Ascending aorta (tissue), 2 donors: ENCODE results near the gene AP1B1. TPM values are rescaled to one million over a fixed set of nuclear protein-coding genes. Genes with fewer than 3 reads are reported as not detected.

Experiments
- DNase-seq, 2 donors: peaks; one replicate each; pipeline ENCODE4 v3.0.0-alpha.2; 2019; ENCODE audit warnings: low spot score in 2 of 2
- H3K27ac ChIP-seq, 2 donors: fragments of 200-600 bp; sonication (generic); one replicate each; pipeline ENCODE4 v1.5.1; 2016 to 2017; ENCODE audit warnings: mild to moderate bottlenecking in 1 of 2
- H3K27me3 ChIP-seq: fragments of 200-600 bp; sonication (generic); one replicate; pipeline ENCODE4 v1.5.1; 2017
- H3K36me3 ChIP-seq, 2 donors: fragments of 200-600 bp; sonication (generic); one replicate each; pipeline ENCODE4 v1.5.1; 2016
- H3K4me1 ChIP-seq, 2 donors: fragments of 200-600 bp; sonication (generic); one replicate each; pipeline ENCODE4 v1.5.1; 2016 to 2017; ENCODE audit warnings: mild to moderate bottlenecking in 1 of 2
- H3K4me3 ChIP-seq, 2 donors: fragments of 200-600 bp; sonication (generic); one replicate each; pipeline ENCODE4 v1.5.1; 2016 to 2017; ENCODE audit warnings: mild to moderate bottlenecking in 1 of 2
- H3K9me3 ChIP-seq, 2 donors: fragments of 200-600 bp; sonication (generic); one replicate each; pipeline ENCODE4 v1.5.1; 2016
- intact Hi-C: fragments of 100-400 bp; cut with DNase I; formaldehyde crosslinking; loops from one replicate; pipeline ENCODE4 v1.15.1; 2023
- total RNA-seq: library from RNA; depleted of rRNA; stranded (reverse); fragments of >200 nt; gene quantifications from one replicate; pipeline ENCODE4 v1.1.0, GENCODE V29; 2016
- TF ChIP-seq, protein P1 (sequence below), 3 experiments: fragments of 200-600 bp in 2 of 3; fragments of 450-650 bp in 1 of 3; sonication (generic) in 2 of 3; IDR thresholded peaks; one replicate each; pipeline ENCODE4 v1.5.1; 2016 to 2019; ENCODE audit warnings: antibody characterized with exemption in 3 of 3, mild to moderate bottlenecking in 1 of 3, moderate library complexity in 1 of 3

The AP1B1 gene
- total RNA-seq, 1 donor from 2014 or later = 86.4 TPM

DNA sequence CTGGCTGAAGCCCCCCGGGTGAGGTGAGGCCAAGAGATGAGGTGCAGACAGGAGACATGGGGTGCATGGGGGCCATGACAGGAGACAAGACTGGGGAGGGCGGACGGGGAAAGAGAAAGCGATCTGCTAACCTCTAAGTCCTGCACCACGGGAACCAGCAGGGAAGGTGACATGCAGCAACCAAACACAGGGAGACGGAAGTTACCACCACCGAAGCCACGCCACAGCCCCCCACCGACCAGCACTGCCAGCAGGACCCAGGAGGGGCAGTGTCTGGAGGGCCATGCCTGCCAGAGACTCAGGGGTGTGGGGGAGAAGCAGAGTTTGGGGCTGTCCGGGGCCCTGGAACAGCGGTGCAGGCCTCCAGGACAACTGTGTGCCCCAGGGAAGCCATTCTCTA is 58.8 kb downstream of the AP1B1 start:
- H3K4me1 ChIP-seq = no peaks in the 10 kb centered on the region
- H3K27ac ChIP-seq = no peak overlapping the region
- intact Hi-C loops = no loop called here
- no peak for DNase-seq
- H3K9me3 ChIP-seq = no peaks in the 10 kb centered on the region
- TF ChIP-seq, protein P1, sequence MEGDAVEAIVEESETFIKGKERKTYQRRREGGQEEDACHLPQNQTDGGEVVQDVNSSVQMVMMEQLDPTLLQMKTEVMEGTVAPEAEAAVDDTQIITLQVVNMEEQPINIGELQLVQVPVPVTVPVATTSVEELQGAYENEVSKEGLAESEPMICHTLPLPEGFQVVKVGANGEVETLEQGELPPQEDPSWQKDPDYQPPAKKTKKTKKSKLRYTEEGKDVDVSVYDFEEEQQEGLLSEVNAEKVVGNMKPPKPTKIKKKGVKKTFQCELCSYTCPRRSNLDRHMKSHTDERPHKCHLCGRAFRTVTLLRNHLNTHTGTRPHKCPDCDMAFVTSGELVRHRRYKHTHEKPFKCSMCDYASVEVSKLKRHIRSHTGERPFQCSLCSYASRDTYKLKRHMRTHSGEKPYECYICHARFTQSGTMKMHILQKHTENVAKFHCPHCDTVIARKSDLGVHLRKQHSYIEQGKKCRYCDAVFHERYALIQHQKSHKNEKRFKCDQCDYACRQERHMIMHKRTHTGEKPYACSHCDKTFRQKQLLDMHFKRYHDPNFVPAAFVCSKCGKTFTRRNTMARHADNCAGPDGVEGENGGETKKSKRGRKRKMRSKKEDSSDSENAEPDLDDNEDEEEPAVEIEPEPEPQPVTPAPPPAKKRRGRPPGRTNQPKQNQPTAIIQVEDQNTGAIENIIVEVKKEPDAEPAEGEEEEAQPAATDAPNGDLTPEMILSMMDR (IDR thresholded peaks at IDR 0.05) = no peak
- no peaks in the 10 kb centered on the region for H3K27me3 ChIP-seq
- H3K4me3 ChIP-seq = no peak overlapping the region
- peaks cover 43 to 74% of the 10 kb centered on the region in 2 donors for H3K36me3 ChIP-seq

DNA sequence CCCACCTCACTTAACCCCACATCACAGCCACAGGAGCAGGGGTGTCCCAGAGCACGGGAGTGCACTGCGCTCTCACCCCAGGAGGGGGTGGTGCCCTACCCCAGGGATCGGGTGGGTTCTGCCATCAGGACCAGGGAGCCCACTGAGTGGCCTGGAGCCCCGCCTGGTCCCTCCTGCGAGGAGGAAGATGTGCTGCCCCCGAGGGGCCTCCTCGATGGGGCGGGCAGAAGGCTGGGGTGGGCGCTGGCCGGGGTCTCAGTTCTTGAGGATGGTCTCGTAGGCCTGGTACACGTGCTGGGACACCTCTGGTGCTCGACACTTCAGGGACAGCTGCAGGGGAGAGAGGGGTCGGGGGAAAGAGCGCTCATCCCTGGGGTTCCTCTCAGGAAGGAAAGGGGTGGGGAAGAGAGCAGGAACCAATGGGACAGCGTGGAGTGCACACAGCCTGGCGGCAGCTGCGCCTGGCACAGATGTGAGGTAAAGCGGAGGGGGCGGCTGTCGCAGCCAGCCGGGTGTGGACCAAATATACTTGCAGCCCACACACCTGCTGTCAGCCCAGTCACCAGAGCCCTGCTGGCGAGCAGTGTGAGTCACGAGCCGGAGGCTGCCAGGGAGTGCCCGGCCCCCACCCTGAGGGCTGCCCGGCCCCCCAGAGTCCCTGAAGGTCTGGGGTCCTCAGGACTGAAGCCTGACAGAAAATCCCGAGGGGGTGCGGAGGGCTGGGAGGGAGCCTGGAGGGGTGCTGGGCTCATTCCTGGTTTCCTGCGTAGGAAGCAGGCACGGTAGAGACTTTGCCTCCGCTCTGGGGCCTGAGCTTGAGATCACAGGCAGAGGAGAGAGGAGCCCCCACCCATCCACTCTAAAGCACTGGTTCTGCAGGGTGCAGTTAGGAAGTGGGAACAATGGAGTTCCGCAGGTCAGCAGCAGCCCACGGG is 59.5 kb downstream of the AP1B1 start:
- Histone ChIP-seq H3K36me3 (peaks cover 36 to 67% of the 10 kb centered on the region in 2 donors), H3K27me3 (no peaks in the 10 kb centered on the region), H3K9me3 (no peaks in the 10 kb centered on the region), H3K27ac (no peak overlapping the region), H3K4me3 (no peak overlapping the region), H3K4me1 (no peaks in the 10 kb centered on the region)
- intact Hi-C loops = no loop called here
- TF ChIP-seq, protein P1 (IDR thresholded peaks at IDR 0.05) = no peak
- no peak for DNase-seq

DNA sequence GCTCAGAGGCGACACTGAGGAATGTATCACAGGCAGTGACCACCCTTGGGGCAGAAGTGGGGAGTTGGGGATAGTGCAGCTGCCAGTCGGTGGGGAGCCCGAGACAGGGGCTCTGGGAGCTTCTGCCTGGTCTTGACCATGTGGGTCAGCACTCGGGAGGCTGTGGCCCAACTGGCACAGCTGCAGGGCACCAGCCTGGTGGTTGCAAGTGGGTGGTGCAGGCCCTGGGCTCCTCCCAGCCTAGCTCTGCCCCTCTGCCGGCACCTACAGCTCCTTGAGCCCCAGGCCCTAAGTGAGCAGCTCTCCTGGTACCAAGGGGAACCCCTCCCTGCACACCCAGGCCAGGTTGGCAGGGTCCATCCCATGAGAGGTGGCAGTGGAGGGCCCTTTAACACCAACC is 60.3 kb downstream of the AP1B1 start:
- no peak for DNase-seq
- no peak overlapping the region for H3K27ac ChIP-seq
- peaks cover 28 to 61% of the 10 kb centered on the region in 2 donors for H3K36me3 ChIP-seq
- H3K27me3 ChIP-seq = no peaks in the 10 kb centered on the region
- no peaks in the 10 kb centered on the region for H3K9me3 ChIP-seq
- H3K4me1 ChIP-seq = no peaks in the 10 kb centered on the region
- intact Hi-C loops = no loop called here
- TF ChIP-seq, protein P1 (IDR thresholded peaks at IDR 0.05) = no peak
- H3K4me3 ChIP-seq = no peak overlapping the region

DNA sequence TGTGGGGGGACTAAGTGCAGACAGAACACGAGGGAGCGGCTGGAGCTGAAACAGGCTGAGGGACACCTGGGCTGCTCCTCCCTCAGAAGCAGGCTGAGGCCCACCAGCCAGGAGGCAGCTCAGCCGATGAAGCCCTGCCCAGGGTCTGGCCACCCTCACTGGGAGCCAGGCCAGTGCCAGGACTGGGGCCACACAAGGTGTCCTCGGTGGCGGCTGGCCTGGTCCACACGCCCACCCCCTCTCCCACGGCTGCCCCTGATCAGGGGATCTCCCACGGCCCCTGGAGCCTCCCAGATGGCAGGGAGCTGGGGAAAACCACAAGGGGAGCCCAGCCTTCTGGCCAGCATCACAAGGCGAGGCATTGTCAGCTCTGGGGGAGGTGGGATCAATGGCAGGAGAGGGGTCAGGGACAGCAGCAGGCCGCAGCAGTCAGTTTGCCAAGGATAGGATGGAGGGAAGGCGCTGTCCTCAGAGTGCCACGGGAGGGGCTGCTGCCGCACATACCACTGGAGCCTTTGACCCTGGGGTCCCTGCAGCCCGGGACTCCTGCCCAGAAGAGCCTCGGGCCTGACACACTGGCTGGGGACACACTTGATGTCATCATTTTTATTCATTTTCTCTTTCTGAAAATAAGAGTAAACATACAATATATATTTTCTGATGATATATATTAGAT is 61.1 kb downstream of the AP1B1 start:
- Histone ChIP-seq H3K27ac (no peak overlapping the region), H3K4me3 (no peak overlapping the region), H3K36me3 (peaks cover 22 to 56% of the 10 kb centered on the region in 2 donors), H3K27me3 (no peaks in the 10 kb centered on the region), H3K9me3 (no peaks in the 10 kb centered on the region), H3K4me1 (no peaks in the 10 kb centered on the region)
- intact Hi-C loops = no loop called here
- TF ChIP-seq, protein P1 (IDR thresholded peaks at IDR 0.05) = no peak
- no peak for DNase-seq

DNA sequence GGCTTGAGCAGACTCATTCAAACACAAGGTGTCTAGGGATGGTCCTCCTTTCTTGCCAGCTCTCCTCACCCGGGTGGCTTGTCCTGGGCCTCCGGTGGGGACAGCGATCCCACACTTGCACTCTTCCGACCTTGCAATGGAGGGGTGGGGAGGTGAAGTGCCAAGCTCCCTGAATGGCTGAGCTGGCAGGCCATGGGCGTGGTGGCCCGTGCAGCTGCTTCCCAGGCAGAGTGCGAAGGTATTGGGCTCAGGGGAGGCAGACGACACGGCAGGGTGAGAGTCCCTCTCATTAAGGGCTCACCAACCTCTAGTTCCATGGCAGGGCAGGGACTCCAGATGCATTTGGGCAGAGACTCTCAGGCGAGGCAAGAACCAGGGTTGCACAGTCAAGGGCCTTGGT is 61.9 kb downstream of the AP1B1 start:
- no peak overlapping the region for H3K27ac ChIP-seq
- H3K4me1 ChIP-seq = no peaks in the 10 kb centered on the region
- H3K4me3 ChIP-seq = no peak overlapping the region
- H3K9me3 ChIP-seq = no peaks in the 10 kb centered on the region
- DNase-seq = no peak
- H3K36me3 ChIP-seq = peaks cover 22 to 48% of the 10 kb centered on the region in 2 donors
- H3K27me3 ChIP-seq = no peaks in the 10 kb centered on the region
- intact Hi-C loops = no loop called here
- TF ChIP-seq, protein P1 (IDR thresholded peaks at IDR 0.05) = no peak
